ENCODE data around the gene YPEL1.

The YPEL1 gene

GRCh38 chr22:21660904-21661303 is 74.7 kb downstream of the YPEL1 start:
- in situ Hi-C loops (cut with MboI; ENCODE audit: low sequenced_read_pairs): no loop called here

- in situ Hi-C loops (cut with MboI; ENCODE audit: low sequenced_read_pairs): no loop called here
Measured at GRCh38 chr22:21659864-21660525, 75.6 kb downstream of the YPEL1 start.

- in situ Hi-C loops (cut with MboI; ENCODE audit: low sequenced_read_pairs): no loop called here
Measured at GRCh38 chr22:21657360-21658032, 78.1 kb downstream of the YPEL1 start.

- in situ Hi-C loops (cut with MboI; ENCODE audit: low sequenced_read_pairs): no loop called here
Measured at GRCh38 chr22:21657020-21657359, 78.6 kb downstream of the YPEL1 start.

- in situ Hi-C loops (cut with MboI; ENCODE audit: low sequenced_read_pairs): no loop called here
Measured at GRCh38 chr22:21652547-21653545, 82.7 kb downstream of the YPEL1 start.

- in situ Hi-C loops (cut with MboI; ENCODE audit: low sequenced_read_pairs): no loop called here
Measured at GRCh38 chr22:21652010-21652546, 83.5 kb downstream of the YPEL1 start.

- in situ Hi-C loops (cut with MboI; ENCODE audit: low sequenced_read_pairs): no loop called here
Measured at GRCh38 chr22:21651521-21652009, 84.0 kb downstream of the YPEL1 start.

- in situ Hi-C loops (cut with MboI; ENCODE audit: low sequenced_read_pairs): no loop called here
Measured at GRCh38 chr22:21650823-21651520, 84.6 kb downstream of the YPEL1 start.

- in situ Hi-C loops (cut with MboI; ENCODE audit: low sequenced_read_pairs): no loop called here
Measured at GRCh38 chr22:21650280-21650679, 85.3 kb downstream of the YPEL1 start.
